ENCODE measurements around the gene TRMT13.
"Not testable (repeated sequence)": the region's sequence is repeated elsewhere in the genome, so short reads cannot be mapped to it uniquely, and the experiment has no call there.

- TF ChIP-seq, protein P1, sequence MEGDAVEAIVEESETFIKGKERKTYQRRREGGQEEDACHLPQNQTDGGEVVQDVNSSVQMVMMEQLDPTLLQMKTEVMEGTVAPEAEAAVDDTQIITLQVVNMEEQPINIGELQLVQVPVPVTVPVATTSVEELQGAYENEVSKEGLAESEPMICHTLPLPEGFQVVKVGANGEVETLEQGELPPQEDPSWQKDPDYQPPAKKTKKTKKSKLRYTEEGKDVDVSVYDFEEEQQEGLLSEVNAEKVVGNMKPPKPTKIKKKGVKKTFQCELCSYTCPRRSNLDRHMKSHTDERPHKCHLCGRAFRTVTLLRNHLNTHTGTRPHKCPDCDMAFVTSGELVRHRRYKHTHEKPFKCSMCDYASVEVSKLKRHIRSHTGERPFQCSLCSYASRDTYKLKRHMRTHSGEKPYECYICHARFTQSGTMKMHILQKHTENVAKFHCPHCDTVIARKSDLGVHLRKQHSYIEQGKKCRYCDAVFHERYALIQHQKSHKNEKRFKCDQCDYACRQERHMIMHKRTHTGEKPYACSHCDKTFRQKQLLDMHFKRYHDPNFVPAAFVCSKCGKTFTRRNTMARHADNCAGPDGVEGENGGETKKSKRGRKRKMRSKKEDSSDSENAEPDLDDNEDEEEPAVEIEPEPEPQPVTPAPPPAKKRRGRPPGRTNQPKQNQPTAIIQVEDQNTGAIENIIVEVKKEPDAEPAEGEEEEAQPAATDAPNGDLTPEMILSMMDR (IDR thresholded peaks at IDR 0.05), result not testable (repeated sequence)
- TF ChIP-seq POLR2A (IDR thresholded peaks at IDR 0.05), result not testable (repeated sequence)
Measured at GRCh38 chr1:100200060-100200459, 67.1 kb downstream of the TRMT13 start.
